ENCODE data around the gene SMYD1. TPM values are rescaled to one million over a fixed set of nuclear protein-coding genes. Genes with fewer than 3 reads are reported as not detected.
"Not testable (repeated sequence)": the region's sequence is repeated elsewhere in the genome, so short reads cannot be mapped to it uniquely, and the experiment has no call there.

SMYD1 gene
- 15.7 TPM for total RNA-seq

DNA sequence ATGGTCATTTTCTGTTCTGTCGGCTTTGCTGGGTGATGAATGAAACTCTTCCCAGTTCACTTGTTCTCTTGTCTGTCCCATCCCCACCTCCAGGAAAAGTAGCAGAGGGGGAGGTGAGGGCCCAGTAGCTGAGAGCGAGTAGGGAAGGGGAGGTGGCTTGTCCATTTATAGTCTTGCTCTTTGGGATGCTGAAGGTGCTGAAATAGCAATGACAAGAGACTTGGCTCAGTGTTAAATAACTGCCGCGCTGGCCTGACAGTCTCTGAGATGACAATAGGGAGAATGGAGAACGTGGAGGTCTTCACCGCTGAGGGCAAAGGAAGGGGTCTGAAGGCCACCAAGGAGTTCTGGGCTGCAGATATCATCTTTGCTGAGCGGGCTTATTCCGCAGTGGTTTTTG, at the start of gene SMYD1:
SMYD1 (plus strand) TSS at position 228 of the 400 bp plus-strand sequence; CDS start at position 268, 40 bp downstream.
- DNase-seq, result no peak

DNA sequence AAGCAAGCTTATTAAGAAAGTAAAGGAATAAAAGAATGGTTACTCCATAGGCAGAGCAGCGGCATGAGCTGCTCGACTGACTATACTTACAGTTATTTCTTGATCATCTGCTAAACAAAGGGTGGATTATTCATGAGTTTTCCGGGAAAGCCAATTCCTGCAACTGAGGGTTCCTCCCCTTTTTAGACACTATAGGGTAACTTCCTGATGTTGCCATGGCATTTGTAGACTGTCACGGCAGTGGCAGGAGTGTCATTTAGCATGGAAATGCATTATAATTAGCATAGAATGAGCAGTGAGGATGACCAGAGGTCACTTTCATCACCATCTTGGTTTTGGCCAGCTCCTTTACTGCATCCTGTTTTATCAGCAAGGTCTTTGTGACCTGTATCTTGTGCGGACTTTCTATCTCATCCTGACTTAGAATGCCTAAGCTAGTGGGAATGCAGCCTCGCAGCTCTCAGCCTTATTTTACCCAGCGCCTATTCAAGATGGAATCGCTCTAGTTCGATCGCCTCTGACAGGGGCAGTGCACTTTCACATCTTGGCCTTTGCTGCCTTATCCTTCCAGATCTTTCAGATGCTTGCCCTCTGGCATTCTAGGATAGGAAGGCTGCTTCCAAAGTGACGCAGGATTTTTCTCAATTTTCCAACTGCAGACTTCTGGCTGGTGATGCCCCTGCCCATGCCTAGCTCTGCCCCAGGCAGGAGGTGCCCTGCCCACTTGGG, 49.4 kb upstream of the SMYD1 start:
- peak; percentile 1 for DNase-seq

DNA sequence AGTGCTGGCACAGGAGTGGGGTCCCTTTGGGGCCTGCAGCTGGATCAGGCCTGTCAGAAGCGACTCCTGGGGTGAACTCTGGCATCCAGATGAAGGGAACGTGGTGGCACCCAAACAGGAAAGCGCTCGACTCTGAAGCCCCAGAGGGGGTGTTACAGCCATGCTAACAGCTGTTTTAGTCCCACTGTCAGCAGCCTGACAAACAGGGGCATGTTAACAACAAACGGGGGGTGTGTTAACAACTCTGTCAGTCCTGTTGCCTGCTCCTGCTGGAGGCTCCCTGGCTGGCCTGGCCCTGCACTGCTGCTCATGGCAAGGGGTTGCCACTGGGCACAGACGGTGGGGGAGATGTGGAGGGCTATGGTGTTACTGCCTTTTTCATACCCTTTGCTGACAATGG, 48.7 kb upstream of the SMYD1 start:
- no peak for DNase-seq

DNA sequence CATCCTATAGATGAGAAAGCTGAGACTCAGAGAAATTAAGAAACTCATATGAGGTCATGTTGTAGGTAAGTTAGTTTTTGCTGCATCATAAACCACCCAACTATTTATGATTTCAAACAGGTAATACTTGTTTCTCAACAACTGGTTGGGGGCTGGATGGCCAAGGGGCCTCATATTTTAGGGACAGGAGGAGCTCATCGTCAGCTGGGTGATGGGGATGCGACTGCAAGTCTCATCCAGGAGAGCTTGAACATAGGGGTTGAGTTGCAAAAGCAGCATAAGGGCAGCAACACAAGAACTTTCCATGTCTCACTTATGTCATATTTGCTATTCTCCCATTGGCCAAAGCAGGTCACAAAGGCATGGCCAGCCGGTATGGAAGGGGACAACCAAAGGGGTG, 47.6 kb upstream of the SMYD1 start:
- no peak for DNase-seq

DNA sequence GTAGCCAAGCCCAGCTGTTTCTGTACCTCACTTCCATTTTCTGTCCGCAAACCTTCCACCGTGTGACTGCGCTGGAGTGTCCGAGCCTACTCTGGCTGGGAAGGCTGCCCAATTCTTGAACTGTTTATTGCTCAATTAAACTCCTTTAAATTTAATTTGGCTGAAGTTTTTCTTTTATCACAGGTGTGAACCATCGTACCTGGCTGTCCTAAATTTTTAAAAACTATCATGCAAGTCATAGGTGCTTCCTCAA, 45.0 kb upstream of the SMYD1 start:
- DNase-seq, result no peak

DNA sequence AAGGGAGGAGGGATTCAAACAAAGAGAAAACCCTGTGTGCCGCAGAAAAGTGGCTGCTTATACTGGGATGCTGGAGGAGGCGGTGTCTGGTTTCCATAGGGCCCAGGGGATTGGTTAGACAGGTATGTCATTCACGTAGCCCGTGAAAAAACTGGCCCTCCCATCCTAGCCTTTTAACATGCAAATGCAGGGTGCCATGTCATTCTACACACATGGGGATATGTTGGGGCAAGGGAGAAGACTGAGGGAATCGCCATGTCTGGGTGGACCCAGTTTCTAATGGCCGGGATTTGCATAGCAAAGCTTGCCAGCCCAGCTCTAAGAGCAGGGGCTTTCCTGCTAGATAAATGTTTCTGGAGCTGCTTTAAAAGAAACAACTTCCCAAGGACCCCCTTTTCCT, 43.1 kb upstream of the SMYD1 start:
- no peak for DNase-seq

DNA sequence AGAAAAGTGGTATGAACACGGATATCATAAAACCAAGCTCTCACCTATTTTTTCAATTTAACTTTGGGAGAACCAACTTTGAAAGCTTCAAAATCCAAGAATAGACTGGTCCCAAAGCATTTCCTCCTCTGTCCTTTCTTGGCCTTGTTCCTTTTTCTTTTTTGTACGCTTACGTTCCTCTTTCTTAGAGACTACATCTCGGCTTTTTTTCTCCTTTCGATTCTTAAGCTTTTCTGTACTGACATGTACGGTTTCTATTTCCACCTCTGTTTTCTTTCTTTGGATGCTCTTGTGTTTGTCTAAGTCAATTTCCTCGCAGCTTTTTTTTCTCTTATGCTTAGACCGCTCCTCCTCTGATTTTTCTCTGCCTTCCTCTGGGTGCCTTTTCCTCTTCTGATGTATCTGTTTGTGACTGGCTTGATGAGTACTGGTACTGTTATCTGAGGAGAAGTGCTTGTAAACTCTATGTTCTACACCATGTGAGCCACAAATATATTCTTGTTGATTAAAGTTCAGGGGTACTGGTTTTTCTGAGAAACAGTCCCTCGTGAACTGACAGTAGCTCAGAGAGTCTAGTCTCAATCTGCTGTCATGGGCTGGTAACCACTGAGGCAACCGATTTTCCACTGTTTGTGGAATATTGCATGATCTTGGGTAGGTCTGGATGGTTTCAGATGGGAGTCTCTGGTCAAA, 39.8 kb upstream of the SMYD1 start:
- DNase-seq, result no peak

DNA sequence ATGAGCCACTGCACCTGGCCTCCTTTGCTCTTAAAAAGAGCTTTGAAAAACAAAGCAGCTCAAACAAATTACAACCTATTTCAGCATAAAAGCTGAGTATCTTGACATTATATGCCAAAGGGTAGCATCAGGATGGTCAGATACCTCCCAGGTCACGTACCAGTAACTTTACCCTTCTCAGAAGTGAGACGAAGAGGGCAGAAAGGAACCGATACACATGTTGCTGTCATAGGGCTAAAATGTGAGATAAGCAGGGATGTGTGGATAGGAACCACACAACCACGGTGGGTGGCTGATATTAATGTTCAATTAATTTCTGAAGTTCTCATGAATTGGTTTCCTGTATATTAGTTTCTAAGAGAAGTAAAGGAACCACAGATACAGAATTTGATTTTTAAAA, 38.7 kb upstream of the SMYD1 start:
- DNase-seq, result no peak

DNA sequence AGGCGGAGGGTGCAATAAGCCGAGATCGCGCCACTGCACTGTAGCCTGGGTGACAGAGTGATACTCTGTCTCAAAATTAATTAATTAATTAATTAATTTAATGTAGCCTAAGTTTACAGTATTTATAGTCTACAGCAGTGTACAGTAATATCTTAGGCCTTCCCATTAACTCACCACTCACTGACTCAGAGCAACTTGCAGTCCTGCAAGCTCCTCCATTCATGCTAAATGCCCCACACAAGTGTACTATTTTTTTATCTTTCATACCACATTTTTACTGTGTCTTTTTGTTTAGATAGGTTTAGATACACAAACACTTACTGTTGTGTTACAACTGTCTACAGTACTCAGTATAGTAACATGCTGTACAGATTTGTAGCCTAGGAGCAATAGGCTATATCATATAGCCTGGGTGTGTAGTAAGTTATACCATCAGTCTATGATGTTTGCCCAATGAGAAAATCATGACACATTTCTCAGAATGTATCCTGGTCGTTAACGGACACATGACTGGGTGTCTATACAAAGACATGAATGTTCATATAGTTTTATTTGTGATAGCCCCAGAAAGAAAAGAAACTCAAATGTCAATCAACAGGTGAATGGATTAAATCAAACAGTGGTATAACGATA, 35.4 kb upstream of the SMYD1 start:
- no peak for DNase-seq

DNA sequence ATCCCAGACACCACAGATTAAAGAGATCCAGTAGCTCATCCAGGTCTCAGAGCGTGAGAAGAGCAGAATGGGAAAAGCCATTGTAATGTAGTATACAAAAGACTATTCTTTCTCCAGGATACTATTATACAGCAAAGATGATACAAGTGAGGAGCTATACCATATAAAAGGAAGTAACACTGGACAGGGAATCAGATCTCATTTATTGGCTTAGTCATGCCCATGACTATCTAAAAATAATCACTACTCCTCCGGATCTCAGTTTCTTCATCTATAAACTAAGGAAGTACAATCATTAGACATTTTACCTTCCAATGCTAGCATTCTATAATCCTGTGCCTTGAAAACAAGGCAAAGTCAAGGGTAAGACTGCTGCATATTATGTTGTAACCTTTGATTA, 31.4 kb upstream of the SMYD1 start:
- DNase-seq, result no peak

DNA sequence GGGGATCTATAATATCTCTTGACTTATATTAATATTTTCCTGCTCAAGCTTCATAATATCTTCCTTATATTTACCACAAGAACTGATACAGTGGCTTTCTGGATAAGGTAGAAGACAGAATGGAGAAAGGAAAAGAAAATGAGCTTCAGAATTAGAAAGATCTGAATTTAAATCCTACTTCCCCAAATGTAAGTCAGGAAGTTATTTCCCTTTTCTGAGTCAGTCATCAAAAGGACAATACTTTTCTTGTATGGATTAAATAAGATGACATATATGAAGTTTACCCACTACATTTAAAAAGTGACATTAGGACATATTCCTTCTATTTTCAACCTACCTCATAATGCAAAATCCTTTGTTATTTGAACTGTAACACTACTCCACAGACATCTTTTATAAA, 31.0 kb upstream of the SMYD1 start:
- DNase-seq, result no peak

DNA sequence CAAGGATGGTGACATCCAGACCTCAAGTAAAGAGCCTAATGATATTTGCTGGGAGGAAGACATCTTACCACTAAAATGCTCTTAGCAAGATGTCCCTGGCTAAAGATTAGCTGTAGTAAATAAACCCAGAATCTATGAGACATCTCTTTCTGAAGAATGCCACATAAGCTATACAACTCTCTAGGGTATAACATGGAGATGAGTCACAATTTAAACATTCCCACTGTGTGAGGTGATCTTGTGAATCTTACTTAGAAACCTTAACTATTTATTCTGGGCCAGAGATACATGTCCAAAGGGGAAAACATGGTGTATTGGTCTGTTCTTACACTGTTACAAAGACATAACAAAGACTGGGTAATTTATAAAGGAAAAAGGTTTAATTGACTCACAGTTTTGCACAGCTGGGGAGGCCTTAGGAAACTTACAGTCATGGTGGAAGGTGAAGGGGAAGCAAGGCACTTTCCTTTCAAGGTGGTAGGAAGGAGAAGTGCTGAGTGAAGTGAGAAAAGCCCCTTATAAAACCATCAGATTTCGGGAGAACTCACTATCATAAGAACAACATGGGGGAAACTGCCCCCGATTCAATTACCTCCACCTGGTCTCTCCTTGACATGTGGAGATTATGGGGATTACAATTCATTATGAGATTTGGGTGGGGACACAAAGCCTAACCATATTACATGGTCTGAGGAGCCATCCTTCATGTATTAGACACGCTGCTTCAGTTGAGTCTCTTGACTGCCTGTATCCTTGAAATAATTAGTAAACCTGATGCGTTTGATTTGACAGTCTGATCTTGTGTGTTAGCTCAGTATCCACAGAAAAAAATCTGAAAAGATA, 29.1 kb upstream of the SMYD1 start:
- no peak for DNase-seq

DNA sequence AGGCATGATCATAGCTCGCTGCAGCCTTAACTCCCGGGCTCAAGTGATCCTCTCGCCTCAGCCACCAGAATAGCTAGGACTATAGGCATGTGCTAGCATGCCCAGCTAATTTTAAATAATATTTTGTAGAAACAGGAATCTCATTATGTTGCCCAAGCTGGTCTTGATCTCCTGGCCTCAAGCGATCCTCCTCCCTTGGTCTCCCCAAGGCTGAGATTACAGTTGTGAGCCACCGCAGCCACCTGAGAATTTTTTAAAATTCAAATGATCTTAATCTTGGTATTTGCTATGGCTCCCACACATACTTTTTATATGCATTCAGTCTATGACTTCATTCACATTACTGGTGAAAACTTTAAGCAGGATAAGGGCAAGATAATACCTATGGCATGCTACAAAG, 25.1 kb upstream of the SMYD1 start:
- DNase-seq, result no peak

DNA sequence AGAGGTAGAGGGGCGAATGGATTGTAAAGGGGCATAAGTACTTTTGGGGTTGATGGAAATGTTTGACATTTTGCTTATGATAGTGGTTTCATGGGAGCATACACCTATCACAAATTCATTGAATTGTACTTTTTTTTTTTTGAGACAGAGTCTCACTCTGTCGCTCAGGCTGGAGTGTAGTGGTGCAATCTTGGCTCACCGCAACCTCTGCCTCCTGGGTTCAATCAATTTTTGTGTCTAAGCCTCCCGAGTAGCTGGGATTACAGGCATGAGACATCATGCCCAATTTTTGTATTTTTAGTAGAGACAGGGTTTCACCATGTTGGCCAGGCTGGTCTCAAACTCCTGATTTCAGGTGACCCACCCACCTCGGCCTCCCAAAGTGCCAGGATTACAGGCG, 22.1 kb upstream of the SMYD1 start:
- not testable (repeated sequence) for DNase-seq

DNA sequence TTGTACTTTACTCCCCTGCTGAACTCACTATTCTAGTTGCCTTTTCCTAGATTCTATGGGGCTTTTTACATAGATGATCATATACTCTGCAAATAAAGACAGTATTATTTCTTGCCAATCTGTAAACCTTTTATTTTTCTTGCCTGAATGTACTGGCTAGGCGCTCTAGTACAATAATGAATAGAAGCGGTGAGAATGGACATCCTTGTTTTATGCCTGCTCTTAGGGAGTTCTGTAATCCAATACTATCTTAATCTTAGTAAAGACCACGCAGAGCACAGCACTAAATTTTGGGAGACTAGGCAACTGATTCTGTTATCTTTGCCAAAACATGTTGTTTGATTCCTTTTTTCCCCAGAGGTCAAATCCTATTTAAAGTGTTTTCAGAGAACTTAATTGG, 19.1 kb upstream of the SMYD1 start:
- no peak for DNase-seq

DNA sequence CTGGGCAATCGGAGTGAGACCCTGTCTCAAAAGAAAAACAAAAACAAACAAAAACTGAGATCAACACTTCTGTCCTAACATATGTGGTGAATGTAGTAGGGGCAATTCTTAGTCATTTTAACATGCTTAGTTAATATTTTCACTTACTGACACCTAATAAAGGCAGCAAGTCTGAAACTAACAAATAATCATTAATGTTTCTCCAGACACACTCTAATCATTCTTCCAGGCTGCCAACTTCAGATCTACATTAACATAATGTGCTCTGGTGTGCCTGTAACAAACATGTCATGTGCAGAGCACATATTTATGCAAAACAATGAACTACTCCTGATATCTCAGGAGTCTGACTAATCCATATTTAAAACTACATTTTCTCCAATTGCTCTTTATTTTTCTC, 18.0 kb upstream of the SMYD1 start:
- DNase-seq, result no peak

DNA sequence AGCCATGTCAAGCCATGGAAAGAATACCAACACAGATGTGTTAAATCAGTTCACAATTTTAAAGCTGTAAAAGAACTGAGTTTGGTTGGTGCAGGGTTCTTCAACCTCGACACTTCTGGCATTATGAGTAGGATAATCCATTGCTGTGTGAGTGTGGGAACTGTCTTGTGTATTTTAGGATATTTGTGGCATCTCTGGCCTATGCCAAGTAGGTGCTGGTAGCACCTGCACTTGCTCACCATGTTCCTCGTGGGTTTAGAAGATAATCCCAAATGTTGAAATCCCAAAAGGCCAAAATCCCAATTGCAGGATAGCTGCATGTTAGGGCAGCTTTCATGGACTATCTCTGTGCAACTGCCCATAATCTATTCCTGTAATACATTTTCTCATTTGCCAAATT, 15.8 kb upstream of the SMYD1 start:
- DNase-seq, result no peak

DNA sequence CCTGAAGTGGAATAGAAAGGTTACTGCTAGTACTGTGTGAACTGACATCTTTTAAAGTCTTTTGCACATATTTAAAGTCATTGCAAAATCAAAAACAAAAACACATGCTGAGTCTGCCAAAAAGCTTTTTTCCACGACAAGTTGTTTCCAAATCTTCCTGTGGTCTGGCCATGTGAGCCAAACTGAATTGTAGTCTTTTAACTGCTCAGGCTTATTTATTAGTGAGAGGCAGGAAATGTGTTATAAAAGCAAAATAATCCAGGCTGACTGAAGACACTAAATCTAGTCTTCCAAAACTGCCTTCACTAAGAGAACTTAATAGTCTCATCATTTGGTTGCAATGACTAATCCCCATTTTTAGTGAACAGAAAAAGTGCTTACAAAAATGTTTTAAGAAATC, 14.3 kb upstream of the SMYD1 start:
- DNase-seq, result peak; percentile 88

DNA sequence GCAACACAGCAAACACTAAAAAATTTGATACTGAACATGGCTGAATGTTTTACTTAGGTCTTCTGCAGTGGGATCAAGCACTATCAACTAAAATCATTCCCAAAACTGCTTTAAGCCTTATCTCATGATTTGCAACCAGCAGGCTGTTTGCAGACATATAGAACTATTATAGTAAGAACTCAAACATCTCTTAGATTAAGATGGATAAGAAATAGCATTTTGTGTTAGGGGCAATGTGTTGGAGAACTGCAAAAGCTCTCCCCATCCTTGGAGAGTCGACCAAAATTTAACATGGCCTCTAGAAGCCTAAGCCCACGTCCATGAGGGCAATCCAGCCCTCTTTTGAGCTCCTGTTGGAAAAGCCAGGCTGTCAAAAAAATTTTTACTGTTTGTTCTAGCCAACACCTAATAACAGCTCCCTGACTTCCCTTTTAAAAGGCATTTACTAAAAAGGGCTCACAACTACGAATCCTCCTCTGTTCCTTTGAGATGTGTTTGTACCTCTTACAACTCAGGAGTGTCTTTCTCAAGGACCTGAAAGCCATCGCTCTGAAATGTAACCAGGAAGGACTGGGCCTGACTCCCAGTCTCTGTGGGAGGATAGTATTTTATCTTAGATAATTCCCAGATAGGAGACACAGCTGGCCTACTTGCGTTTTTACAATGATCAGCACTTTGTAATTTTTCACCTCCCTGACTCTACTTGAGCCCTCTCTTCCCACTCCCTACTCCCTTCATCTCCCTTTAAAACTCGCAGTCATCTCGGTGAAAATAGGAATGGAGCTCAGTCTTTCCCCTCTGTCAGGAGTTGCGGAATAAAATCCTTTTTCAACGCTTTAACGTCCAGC, 13.5 kb upstream of the SMYD1 start:
- DNase-seq, result no peak

DNA sequence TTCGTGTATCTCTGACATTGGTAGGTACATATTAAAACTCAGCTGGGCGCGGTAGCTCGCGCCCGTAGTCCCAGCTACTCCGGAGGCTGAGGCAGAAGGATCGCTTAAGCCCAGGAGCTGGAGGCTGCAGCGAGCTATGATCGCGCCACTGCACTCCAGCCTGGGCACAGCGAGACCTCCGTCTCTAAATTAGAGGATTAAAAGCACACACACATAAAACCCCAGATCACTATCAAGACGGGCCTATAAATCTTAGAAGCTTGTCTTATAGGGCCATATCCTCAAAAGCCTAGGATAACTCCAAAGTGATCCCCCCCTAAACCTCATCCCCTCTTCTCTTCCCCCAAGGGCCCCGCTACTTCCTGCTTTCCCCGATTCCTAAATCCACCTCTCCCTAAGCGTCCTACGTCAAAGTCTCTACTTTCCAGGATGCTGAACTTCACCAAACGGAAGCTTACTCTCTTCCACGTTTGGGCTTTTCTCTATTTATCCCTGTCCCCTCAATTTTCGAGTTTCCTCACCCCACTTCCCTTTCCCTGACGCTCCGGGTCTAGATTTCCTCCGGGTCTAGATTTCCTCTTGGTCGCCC, 12.7 kb upstream of the SMYD1 start:
- DNase-seq, result no peak

DNA sequence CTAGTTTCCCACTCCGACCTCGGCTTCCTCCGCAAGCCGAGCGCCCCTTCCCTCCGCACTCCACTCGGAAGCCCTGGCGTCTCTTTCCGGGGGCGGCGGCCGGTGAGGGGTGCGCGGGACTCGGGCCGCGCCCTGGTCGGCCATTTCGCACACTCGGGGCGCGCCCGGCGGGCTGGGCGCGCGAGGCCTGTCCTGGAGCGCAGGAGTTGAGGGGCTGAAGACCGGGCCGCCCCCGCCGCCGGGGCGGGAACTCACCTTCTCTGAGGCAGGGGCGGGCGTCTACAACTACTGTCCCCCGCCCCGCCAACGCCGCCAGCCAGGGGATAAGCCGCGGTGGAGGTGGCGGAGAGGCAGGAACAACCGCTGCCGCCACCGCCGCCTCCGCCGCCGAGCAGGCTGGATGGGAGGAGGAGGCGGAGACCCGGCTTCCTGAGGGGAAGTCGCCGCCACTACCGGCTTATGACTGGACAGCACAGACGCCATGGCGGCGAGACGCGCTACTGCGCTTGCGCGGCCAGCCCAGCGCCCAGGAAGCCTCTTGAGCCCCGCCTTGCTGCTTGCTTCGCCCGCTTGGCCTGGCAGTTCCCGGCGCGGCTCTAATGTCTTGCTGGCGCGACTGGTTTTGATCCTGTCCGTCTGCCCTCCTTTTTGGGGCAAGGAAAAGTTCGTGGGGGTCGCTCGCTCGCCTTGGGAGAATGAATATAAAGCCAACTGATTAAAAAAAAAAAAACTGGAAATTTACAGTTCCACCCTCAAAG, 12.1 kb upstream of the SMYD1 start, which contains the start of gene KRCC1:
KRCC1 (minus strand) TSS at position 413 of the 758 bp plus-strand sequence. CDS start 27,220 bp downstream, outside the sequence.
- peak; percentile 92 for DNase-seq

All from skin of body (tissue), 2 donors.